GM19455 (cell line): Measurements from ENCODE around the gene MOSMO.
"Not testable (repeated sequence)": the region's sequence is repeated elsewhere in the genome, so short reads cannot be mapped to it uniquely, and the experiment has no call there.

Source experiments
- ATAC-seq: cut with Tn5 transposase; IDR thresholded peaks from one replicate; pipeline ENCODE4 v1.9.1; 2021; ENCODE audit not compliant: unreplicated experiment

Gene MOSMO

GRCh38 chr16:22043882-22044281 lies 36.0 kb downstream of the MOSMO start:
- ATAC-seq = not testable (repeated sequence)

GRCh38 chr16:22045888-22046287 lies 38.0 kb downstream of the MOSMO start:
- ATAC-seq = not testable (repeated sequence)

- no peak for ATAC-seq
These were observed 43.1 kb downstream of the MOSMO start for GRCh38 chr16:22050963-22051362.

DNA sequence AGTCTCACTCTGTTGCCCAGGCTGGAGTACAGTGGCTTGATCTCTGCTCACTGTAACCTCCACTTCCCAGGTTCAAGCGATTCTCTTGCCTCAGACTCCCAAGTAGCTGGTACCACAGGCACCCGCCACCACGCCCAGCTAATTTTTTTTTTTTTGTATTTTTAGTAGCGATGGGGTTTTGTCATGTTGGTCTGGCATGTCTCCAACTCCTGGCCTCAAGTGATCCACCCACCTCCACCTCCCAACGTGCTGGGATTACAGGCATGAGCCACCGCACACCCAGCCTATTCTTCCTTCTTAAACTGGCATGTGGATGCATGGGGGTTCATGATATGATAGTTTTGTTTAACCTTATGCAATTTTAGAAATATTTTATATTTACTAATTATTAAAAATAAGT lies 45.1 kb downstream of the MOSMO start:
- no peak for ATAC-seq

- ATAC-seq = no peak
These were observed 46.0 kb downstream of the MOSMO start for GRCh38 chr16:22053921-22054341.

GRCh38 chr16:22054847-22055590 lies 47.1 kb downstream of the MOSMO start:
- no peak for ATAC-seq

GRCh38 chr16:22055881-22056280 lies 48.0 kb downstream of the MOSMO start:
- ATAC-seq = no peak

- ATAC-seq = no peak
These were observed 56.1 kb downstream of the MOSMO start for GRCh38 chr16:22063888-22064467.

- no peak for ATAC-seq
These were observed 57.3 kb downstream of the MOSMO start for GRCh38 chr16:22065252-22065651.

- no peak for ATAC-seq
These were observed 62.7 kb downstream of the MOSMO start for GRCh38 chr16:22070361-22071330.

GRCh38 chr16:22071331-22071910 lies 63.5 kb downstream of the MOSMO start:
- ATAC-seq = no peak

DNA sequence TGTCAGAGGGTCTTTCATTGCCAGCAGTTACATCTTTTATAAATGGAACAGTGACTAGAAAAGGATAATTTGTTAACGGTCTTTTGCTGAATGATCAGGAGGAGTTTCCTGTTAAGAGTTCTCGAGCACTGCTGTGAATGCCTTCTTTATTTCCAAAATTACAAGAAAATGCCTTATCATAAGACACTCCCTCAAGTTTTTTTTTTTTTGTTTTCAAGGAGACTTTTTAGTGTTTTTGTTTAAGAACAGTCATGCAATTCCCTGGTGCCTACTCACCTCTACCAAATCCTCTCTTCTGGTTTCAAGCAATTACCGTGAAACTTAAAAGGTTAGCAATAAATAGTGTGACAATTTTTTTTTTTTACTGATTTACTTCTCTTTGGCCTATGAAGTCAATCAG lies 65.4 kb downstream of the MOSMO start:
- ATAC-seq = no peak

- ATAC-seq = no peak
These were observed 67.3 kb downstream of the MOSMO start for GRCh38 chr16:22075043-22075757.

GRCh38 chr16:22075776-22076175 lies 67.9 kb downstream of the MOSMO start:
- no peak for ATAC-seq

- ATAC-seq = no peak
These were observed 69.9 kb downstream of the MOSMO start for GRCh38 chr16:22077700-22078313.

DNA sequence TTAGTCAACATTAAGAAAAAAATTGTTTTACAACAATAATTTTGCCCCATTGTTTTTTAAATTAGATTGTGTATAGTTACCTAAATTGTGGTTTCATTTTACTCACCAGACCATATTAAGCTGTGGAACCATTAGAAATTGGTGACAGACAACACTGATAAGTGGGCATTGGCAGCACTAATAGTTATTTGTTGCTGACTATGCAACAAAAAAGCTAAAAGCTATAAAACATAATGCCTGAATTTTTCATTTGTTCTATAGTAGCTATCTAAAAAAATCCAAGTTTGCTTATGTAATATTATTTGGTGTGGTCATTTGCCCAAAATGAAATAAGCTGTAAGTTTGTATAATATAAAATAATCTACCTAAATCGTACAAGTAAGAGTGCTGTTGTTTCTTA lies 70.7 kb downstream of the MOSMO start:
- no peak for ATAC-seq

GRCh38 chr16:22081050-22081449 lies 73.1 kb downstream of the MOSMO start:
- ATAC-seq = no peak

GRCh38 chr16:22086440-22086839 lies 78.5 kb downstream of the MOSMO start:
- ATAC-seq = no peak

DNA sequence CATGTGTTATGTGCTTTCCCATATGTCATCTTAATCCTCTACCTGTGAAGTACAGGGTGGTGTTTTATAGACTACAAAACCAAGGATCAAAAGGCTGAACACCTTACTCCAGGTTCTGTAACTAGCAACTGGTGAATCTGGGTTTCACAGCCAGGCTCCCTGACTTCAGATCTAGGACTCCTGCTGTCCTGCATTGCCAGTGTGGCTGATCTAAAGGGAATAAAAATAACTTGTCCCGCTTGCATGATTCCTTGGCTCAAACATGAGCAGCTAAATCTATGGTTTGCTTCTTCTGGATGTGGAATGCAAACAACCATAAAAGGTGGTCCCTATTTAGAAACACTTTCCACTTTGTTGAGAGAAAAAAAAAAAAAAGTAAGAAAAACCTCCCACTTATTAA lies 80.7 kb downstream of the MOSMO start:
- ATAC-seq = no peak

- no peak for ATAC-seq
These were observed 82.0 kb downstream of the MOSMO start for GRCh38 chr16:22089910-22090309.
